Activated CD4-positive, alpha-beta T cell treated with anti-CD3 and anti-CD28 coated beads, Interleukin-2, Interleukin-6, amounts not matched to agents 100 ng/mL and 50 ng/mL, durations not matched to agents 16 hours and 8 hours (primary cell): Measurements from ENCODE around the gene VDR.

Experiments used
- DNase-seq: peaks from one replicate; pipeline ENCODE4 v3.0.0-alpha.2; 2020

VDR gene

DNA sequence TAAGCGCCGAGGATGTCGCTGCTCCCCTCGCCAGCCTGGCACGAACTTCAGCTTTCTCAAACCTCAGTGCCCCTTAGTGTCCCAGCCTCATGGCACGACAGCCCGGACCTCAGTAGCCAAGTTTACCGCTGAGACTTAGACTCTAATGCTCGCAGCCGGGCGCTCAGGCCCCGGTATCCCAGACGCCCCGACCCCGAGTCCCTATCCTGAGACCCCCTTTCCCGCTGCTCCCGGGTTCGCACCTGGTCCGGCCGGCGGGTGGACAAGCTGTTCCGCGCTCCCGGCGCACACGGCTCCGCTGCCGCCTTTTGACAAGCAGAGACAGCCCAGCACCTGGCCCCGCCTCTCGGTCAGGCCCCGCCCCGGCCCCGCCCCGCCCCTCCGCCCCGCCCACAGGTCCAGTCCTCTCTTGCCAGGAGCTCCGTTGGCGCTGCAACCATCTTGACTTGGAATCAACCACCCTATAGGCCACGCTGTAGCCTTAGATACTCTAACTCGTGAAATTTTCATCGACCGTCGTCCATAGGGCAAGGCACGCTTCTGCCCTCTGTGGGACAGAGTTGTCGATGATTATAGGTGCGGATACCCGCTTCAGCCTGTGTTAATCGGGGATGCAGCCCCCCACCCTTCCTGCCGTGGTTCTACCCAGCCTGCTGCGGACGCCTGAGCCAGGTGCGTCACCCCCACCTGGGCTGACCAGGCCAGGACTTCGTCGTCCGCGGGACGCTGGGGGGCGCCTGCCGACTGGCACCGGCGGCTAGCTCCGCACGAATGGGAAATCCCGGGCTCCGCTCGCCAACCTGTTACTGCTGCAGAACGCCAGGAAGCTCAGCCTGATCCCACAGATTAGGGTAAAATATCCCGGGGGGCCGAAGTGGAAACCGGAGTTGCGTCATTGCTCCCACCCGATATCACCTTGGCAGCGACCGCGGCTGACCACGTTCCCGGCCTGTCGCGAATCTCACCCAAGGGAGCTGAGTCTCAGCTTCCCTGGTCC lies at the start of gene VDR:
Gene VDR (minus strand): TSS at position 282 of the 997 bp plus-strand sequence. CDS start 25,881 bp downstream, outside the sequence.
- DNase-seq = peak; percentile 82

DNA sequence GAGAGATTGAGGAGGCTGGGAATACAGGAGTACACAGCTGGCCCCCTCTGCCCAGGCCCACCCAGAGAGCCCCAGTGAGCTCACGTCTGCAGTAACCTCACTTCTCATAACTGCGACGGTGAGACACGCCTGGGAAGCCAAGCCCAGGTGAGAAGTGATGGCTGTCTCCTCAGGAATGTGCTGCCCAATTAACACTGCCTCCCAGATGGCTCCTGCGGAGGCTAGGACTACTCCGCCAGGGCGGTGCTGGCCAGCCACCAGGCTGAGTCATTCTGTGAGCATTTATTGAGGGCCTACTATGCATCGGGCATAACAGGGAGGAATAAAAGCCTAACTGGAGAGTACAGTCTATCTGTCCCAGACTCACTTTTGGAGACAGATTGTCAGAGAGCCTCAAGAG lies 49.3 kb upstream of the VDR start:
- DNase-seq = no peak

DNA sequence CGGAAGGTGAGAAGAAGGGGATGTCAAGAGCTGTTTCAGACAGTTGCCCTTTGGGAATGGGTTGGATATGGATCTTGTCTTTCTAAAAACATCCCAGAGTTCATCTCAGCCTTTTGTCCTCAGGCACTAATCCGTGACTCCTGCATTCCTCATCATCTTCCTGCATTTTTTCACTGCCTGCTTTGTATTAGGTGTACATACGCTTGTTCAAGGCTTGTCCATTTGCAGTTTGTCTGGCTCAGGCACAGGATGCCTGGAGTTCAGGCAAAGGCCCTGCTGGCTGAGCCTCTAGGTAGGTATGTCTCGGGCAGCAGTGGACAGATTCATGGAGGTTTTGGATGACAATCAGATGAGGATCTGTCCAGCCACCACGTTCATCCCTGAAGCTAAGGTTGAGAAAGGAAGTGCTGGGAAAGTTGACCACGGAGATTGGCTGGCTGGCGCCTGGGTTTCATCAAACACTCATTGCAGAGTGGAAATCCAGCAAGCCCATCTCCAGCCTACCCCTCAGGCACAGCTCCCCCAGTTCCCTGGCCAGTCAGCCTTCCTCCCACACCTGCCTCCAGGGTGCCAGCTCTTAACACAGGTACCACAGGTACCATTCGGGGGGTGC lies 46.2 kb upstream of the VDR start:
- no peak for DNase-seq

DNA sequence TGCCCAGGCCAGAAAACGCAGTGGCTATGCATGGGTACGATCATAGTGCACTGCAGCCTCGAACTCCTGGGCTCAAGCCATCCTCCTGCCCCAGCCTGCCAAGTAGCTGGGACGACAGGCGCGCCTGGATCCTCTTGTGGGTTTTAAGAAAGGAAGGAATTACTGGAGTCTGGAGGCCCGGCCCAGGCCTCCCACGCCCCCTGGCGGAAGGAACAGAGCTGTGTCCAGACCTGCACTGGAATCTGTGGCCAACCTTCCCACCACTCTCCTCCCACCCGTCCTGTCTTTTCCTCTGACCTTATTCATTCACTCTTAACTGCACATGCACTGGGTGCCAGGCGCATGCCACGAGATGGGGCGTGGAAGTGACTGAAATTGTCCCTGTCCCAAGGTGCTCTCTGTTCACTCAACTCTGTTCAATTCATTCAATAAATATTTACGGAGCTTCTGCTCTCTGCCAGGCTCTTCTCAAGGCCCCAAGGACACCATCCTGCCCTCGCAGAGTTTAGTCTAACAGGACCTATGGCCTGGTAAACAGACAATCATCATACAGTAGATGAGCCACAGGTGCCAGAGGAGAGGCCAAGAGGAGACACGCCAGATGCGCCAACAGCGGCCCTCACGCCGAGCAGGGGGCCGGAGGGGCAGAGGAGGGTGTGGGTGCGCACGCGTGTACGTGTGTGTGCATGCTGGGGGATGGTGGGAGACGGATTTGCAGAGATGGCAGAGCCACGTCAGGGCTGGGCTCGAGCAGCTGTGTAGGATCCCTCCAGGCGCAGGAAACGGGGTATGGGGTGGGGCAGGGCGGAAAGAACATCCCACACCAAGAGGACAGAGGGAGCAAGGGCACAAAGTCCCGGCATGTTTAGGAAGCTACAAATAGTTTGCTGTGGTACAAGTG lies 44.9 kb upstream of the VDR start:
- peak; percentile 61 for DNase-seq

DNA sequence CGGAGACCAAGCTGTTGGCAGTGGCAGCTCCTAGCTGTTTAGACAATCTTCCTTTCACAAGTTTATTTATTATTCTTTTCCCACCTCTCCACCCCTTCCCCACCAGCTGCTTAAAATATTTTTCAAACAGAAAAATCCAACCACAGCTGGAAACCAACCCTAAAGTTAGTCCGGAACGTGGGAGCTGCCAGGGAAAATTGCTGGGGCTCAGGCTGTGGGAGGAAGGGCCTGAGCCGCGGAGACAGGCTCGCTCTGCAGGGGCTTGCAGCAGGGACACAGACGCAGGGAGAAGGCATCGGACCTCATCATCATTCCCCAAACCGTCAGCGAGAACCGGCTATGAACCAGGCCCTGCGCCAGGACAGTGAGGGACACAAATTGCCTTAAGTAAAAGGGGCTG lies 42.5 kb upstream of the VDR start:
- DNase-seq = no peak

DNA sequence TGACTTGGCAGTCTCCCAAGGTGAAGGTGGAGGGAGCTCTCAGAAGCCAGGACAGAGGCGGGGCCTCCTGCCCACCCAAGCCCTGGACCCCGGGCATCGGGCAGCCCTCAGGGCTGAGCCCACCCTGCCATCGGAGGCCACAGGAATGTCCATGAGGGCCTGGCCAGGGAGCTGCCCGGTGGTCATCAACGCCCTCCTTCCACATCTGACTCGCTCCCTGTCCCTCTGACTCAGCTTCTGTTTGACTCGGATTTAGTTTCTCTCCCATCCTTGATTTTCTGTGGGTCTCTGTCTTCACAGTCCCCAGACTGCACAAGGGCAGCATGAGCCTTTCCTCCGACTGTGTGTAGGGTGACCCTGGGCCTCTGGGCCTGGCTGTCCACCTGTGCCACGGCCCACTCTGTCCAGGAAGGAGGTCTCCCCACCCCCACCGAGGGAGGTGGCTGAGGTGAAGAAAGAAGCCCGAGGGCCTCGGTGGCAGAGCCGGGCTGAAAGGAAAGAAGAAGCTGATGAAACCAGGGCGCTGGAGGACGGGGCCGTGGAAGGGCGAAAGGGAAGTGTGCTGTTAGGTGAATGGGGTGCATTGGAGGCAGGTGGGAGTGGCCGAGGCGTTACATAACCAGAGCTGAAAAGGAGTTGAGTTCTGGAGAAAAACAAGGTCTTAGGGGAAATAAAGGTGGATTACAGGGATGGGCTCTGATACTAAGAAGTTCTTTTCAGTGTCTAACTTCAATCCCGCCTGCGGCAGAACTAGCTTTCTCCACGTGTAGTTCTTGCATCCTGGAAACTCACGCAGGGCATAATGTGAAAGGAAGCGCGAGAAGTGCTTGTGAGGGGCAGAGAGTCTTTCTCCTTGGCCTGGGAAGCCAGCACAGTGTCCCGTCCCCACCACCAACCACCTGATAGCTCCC lies 41.9 kb upstream of the VDR start:
- no peak for DNase-seq

DNA sequence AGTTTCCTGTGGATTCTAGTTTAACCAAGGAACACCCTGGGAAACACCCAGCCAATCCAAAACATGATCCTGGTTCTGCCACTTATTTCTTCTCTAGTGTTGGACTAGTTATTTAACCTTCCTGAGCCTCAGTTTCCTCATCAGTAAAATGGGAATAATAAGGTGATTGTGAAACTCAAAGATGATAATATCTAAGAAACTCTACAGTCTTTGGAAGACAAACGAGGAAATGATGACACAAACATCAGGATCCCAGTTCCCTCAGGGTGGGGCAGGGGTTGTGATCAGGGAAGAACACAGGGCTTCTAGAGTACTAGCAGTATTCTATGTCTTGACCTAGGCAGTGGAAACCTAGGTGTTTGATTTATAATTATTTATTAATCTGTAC lies 40.5 kb upstream of the VDR start:
- DNase-seq = no peak

DNA sequence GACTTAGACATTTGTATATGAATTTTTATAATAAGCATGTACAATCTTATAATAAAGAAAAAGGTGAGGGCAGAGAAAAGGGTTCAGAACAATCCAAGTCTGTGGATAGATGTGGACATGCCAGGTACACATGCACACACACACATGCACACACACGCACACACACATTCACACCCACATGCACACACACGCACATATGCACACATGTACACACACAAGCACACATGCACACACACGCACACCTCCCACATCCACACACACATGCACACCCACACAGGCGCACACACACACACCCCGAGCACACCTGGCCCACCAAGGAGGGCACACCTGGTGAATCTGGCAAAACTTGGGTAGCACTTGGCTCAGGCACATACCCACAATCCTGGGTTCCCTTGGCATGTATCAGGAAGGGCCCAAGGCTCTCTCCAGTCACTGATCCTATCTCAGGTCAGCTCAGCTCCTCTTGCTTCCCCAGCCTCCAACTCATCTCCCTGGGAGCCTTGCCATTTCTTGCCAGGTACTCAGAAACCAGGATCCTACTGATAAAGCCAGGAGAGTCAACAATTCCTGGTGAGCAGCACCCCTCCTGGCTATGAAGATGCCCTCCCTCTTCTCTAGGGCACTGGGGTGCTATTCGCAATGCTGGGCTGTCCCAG lies 40.0 kb upstream of the VDR start:
- no peak for DNase-seq

DNA sequence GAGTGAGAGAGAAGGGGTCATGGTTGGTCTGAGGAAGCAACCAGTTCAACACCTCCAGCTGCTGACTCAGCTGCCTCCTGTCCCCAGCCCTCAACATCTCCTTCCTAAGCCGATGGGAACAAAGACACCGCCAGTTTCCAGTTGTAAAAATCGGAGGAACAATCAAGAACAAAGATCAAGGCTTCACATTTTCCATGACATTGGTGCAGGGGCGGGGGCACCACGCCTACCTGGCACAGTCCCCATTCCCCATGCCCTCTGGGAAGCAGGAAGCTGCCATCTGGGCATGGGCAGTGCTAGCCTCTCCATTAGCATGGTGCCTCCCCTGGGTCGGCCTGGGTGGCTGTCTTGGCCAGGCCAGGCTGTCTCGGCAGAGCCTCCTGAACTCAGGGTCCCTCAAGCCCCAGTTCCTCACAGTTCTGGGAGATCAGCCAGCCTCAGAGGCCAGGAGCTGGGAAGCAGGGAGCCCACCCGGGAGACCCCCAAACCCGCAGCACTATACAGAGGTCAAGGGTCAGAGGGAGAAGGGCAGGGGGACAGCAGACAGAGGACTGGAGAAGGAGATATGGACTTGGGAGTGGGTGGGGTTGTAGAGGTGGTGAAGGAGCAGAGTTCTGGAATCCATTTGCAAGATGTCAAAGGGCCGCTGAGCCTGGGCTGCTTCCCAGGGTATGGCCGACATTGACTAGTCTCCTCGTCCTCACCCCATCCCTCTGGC lies 39.0 kb upstream of the VDR start:
- DNase-seq = no peak

DNA sequence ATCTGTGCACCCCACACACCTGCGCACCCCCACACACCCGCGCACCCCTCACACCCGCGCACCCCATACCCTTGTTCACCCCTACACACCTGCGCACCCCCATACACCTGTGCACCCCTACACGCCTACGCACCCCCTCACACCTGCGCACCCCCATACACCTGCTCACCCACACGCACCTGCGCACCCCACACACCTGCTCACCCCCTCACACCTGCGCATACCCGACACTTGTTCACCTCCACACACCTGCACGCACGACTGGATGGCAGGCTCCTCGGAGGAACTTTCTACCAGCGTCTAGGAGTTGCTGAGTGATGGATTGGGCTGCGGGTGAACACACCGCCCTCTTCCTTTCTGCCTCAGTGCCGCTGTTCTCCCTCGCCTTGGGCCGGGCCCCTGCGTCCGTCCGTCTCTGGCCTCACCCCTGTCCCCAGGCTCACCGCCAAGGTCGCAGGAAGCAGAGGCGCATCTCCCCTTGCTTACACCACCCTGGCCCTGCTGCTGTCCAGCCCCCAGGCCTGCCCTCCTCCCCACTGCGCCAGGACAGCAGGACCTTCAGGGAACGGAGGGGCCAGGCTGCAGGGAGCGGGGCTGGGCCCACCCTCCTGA lies 37.9 kb upstream of the VDR start:
- DNase-seq = no peak

DNA sequence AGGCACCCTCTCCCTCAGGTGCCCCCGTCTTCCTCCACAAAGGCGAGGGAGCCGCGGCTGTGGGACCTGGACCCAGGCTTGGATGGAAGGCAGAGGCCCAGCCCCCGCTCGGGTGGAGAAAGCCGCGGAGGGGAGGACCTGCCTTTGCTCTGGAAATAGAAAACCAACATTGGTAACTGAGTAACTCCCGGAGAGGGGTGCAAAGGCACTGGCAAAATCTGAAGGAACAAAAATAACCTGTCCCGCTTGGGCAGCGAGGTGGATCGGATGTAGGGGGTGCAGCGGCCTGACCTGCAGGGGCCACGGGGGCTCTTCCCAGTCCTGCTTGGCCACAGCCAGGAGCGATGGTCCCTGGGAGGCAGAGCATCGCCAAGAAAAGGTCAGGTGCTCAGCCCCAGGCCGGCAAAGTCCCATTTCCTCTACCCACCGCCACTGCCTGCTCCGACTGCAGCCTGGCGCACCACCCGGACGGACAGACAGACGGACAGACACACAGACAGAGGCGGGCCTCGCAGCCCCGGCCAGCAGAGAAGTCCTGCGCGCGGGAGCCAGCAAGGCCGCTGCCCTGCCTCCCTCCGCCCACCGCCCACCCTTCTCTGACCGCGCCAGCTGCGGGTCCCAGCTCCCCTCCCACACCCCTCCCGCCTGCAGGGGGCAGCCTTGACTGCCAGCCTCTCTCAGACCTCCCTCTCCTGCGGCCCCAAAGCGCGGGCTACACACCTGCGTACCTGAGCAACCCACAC lies 37.2 kb upstream of the VDR start:
- peak; percentile 42 for DNase-seq

DNA sequence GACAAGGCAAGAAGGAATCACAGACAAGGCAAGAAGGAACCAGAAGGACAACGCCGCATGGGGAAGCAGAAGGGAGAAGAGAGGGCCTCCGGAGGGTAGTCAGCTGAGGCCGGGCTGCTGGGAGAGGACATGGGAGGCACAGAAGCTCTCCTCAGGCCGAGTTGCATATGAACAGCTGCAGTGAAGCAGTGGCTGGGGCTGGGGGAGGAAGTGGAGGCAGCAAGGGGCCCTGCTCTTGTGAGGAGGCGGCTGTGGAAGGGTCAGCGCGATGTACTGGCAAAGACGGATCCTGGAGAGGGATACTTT lies 36.6 kb upstream of the VDR start:
- no peak for DNase-seq

DNA sequence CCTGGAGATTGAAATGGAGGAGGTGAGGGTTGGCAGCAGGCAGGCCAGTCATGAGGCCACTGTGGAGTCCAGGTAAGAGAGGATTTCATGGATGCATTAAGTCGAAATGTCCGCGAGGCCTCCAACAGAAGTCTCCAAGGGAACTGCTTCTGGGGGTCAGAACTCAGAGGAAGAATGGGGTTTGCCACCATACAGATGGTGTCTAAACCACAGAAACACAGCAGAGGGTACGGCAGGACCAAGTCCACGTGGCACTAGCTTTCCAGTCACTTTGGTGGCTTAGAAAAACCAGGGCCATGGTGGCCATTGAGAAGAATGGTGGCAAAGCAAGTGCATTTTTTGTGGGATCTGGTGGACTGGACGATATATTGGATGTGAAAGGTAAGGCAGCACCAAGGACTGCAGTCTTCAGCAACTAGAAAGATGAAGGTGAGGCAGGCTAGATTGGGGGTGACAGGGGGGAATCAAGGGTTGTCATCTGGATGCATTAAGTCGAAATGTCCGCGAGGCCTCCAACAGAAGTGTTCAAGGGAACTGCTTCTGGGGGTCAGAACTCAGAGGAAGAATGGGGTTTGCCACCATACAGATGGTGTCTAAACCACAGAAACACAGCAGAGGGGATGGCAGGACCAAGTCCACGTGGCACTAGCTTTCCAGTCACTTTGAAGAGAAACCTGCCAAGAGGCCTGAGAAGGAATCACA lies 36.1 kb upstream of the VDR start:
- no peak for DNase-seq

DNA sequence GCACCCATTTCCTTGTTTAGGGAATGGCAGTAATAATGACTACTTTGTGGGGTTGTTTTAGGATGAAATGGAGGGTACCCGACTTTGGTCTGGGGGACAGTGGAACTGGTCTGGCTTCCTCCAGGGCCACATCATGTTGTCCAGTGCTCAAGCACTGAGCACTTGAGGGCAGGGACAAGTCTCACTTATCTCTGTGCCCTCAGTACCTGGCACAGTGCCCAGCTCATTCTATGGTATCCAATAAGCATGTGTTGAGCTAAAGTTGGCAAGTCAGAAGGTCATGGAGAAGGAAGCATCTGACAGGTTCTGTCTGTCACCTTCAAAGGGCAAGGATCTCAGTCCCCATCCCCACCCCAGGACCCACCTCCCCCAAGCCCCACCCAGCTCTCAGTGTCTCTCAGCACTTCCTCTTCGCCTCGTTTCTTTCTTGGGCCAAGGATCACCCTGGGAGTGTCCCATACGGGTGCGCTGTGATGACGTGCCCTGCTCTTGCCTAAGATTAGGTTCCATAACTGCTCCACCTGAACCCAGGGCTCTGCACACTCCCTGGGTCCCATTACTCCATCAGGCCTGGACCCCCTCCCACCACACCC lies 34.3 kb upstream of the VDR start:
- no peak for DNase-seq

DNA sequence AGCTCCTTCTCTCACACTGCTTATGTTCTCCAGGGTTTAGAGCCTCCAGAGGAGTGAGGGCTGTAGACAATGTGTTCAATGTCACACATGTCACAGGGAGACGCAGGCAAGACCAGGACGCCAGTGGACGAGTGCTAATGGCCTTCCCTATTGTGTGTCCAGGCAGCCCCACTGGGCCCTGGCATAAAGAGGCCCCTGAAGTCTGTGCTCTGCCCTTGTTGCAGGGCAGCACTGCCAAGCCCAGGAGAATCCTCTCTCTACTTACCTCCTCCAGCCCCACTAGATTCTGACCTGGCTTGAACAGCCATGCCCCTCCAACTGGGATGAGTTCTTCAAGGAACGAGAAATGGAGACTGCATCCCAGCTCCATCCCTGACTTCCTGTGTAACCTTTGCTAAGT lies 33.8 kb upstream of the VDR start:
- no peak for DNase-seq

DNA sequence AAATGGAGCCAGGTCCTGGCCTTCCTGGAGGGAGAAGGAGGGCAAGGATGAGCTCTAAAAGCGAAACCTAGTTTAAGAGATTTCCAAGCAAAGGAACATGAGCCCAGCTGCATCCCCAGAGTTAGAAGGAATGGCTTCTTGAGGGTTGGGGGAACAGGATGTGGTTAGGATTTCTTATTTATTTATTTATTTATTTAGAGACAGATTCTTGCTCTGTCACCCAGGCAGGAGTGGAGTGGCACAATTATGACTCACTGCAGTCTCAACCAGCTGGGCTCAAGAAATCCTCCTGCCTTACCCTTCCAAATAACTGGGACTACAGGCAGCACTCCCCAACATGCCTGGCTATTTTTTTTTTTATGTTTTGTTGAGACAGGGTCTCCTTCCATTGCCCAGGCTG lies 33.3 kb upstream of the VDR start:
- DNase-seq = no peak

DNA sequence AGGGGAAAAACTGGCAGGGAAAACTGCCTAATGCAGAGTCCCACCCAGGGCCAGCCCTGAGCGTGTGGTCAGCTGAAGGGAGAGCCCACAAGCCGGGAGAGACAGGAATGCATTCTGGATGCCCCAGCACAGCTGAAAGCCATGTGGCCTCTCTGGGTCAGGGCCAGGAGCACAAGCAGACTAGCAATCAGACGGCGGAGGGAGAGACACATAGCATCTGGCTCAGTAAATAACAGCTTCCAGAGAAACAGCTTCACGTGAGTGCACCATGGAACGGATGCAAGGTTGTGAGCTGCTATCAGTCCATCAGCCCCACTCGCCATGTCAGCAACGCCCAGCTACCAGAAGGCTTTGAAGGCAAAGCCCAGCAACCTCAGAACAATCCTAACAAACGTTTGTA lies 30.4 kb upstream of the VDR start:
- no peak for DNase-seq

DNA sequence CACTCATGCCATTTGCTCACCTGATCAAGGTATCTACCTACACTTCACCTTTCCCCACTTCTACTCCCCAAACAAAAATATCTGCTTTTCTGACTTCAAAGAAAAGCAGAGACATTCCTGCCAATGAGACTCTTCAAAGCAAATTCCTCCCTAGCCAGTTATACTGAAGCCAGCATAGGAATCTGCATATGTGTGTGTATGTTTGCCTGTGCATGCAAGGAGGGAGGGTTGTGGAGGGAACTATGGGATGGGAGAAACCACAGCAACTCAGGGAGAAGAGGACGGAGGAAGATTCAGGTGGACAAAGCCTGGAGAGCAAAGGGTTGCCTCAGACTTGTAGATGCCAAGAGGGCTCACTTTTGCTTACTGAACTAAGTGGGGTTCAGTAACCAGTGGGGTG lies 26.4 kb upstream of the VDR start:
- DNase-seq = no peak

DNA sequence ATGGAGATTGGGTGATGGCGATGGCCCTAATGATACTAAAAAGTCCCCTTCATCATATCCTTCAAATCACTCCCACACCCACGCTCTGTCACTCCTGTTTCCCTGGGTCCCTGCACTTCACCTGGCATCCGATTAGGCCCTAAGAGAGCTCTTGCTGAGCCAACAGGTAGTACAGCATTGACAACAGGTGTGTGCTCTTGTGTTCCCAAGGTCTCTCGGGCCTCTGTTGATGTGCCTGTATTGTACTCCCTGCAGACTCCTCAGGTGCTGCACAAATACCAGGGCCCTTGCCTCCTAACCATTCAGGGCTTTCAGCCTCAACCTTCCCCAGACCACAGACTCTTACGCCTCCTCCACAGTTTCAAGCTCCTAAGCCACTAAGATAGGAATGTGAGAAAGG lies 25.8 kb upstream of the VDR start:
- DNase-seq = no peak
